HEK293T (cell line): ENCODE measurements around the gene CYP4F22.

Experiments used
- ELF4 ChIP-seq: fragments of 450-650 bp; IDR thresholded peaks from 2 replicates; pipeline ENCODE4 v1.6.1; 2017; ENCODE audit warnings: antibody characterized with exemption
- FOXK2 ChIP-seq: fragments of 450-650 bp; IDR thresholded peaks from 2 replicates; pipeline ENCODE4 v1.6.1; 2016; ENCODE audit warnings: mild to moderate bottlenecking
- FOXM1 ChIP-seq: fragments of 450-650 bp; IDR thresholded peaks from 2 replicates; pipeline ENCODE4 v1.6.1; 2017; ENCODE audit warnings: mild to moderate bottlenecking, borderline replicate concordance
- LEF1 ChIP-seq: fragments of 450-650 bp; IDR thresholded peaks from 2 replicates; pipeline ENCODE4 v1.6.1; 2017; ENCODE audit warnings: mild to moderate bottlenecking, borderline replicate concordance
- NFRKB ChIP-seq: fragments of 450-650 bp; IDR thresholded peaks from 2 replicates; pipeline ENCODE4 v1.6.1; 2016; ENCODE audit warnings: mild to moderate bottlenecking, moderate library complexity
- PKNOX1 ChIP-seq: fragments of 450-650 bp; IDR thresholded peaks from 2 replicates; pipeline ENCODE4 v1.6.1; 2016
- SP1 ChIP-seq: fragments of 450-650 bp; IDR thresholded peaks from 2 replicates; pipeline ENCODE4 v1.6.1; 2017
- SUZ12 ChIP-seq: fragments of 450-650 bp; IDR thresholded peaks from 2 replicates; pipeline ENCODE4 v1.6.1; 2016; ENCODE audit warnings: mild to moderate bottlenecking

GRCh38 chr19:15595069-15595468 is 86.7 kb downstream of the CYP4F22 start:
- TF ChIP-seq SUZ12, result no peak
- TF ChIP-seq SP1, result no peak
- TF ChIP-seq LEF1, result no peak
- TF ChIP-seq NFRKB, result no peak
- TF ChIP-seq FOXM1, result no peak
- TF ChIP-seq FOXK2, result no peak
- TF ChIP-seq ELF4, result no peak
- TF ChIP-seq PKNOX1, result no peak
